CMK (cell line): ENCODE measurements around the gene HOOK1.
"Not testable (repeated sequence)": the region's sequence is repeated elsewhere in the genome, so short reads cannot be mapped to it uniquely, and the experiment has no call there.

Source experiments
- DNase-seq: peaks from one replicate; pipeline ENCODE4 v3.0.0-alpha.2; 2010; ENCODE audit warnings: low read depth

Gene HOOK1

DNA sequence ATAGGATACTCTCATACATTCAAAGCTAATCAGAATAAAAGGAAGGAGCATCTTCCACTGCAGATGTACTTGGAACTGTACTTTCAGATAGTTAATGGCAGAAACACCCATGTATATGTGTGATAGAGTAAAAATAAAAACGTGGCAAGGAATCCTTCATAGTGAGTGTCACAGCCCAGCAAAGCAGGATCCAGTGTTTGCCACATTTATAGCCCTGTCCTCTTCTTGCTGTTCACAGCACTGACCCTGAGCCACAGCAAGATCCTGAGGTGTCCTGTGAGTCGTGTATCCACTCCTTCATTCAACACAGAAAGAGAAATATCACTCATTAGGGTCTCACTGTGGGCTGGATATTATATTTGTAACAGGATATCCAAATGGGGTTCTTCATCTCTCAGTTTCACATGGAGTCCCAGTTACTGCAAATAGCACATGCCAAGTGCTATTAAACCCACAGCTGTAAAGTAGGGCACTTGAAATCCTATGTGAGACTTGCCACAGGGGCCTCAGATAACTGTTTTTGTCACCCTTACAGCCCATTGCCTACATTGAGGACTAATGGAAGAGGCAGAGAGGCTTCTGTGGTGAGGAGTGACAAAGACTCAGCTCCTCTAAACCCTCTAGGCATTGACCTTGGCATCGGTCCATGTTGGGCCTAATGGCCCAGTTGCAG is 70.5 kb downstream of the HOOK1 start:
- no peak for DNase-seq

DNA sequence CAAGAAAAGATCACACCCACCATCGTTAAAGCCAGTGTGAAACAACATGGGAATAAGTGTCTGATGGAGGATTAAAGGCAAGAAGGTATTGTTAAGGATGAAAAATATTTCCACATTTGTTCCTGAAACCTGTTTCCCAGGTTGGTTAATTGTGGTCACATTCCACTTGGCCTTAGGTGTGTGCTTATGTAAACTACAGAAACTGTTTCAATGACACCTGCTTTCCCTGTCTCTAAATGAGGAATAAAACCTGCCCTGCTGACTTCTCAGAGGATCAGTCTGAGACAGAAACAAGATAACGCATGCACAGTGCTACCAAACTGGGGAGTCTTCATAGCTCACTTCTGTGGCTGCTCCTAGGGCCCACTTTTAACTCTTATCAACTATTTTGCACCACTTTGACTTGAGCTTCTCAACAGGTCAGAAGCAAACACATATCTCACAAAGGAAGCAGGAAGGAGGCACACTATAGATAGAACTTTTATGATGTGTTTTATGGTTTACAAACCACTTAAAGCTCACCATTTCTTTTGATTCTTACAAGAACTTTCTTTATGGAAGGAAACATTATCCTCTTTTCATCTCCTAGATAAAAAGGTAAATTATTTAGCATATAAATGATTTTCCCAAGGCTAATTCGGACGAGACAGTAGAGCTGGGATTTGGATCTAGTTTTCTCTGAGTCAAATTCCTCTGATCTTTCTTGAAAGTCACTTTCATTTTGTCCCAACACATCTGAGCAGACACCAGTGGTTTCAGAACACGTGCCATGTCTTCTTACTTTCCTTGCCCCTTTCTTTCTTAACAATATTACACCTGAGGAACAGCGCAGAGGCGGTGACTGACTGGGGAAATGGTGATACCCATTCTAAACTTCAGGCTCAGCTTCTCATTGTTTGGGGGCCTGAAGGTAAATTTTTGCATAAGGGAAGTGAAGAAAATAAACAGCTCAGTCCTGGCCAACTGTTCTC is 78.4 kb downstream of the HOOK1 start:
- no peak for DNase-seq

DNA sequence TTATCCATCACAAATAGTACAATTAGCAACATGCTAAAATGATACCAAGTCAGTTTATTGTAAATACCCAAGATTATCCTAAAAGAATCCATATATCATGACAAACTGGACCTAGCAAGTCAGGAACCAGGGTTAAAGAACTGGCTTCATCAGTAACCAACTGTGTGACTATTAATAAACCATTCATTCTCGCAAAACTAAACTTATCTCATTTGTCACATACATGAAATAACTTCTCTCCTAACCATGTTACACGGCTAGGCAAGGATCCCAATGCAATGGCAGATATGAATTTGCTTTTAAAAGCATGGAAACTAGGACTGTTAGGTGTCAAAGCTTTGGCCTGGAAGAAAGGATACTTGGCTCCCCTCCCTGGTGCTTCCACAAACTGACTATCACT is 82.4 kb downstream of the HOOK1 start:
- DNase-seq = no peak

DNA sequence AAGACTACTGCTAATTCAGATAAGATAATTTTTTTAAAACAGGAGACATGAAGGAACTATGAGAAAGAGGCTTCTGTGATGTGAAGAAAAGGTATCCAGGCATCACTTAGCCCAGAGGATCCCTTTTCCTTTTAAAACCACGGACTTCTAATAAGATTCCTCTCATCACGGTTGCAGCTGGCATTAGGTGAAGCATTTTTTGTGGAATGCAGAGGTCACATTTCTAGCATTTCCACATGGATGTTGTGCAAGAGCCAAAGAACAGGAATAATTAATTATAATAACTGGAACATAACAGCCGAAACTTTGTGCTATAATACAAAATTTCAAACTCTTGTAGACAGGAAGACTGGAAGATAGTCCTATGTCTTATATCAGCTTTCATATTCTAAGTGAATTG is 84.2 kb downstream of the HOOK1 start:
- DNase-seq = no peak

GRCh38 chr1:59900640-59901039 is 85.9 kb downstream of the HOOK1 start:
- DNase-seq = no peak

- no peak for DNase-seq
These were observed 87.1 kb downstream of the HOOK1 start for GRCh38 chr1:59901770-59902388.

- no peak for DNase-seq
These were observed 88.5 kb downstream of the HOOK1 start for GRCh38 chr1:59903141-59903754.

DNA sequence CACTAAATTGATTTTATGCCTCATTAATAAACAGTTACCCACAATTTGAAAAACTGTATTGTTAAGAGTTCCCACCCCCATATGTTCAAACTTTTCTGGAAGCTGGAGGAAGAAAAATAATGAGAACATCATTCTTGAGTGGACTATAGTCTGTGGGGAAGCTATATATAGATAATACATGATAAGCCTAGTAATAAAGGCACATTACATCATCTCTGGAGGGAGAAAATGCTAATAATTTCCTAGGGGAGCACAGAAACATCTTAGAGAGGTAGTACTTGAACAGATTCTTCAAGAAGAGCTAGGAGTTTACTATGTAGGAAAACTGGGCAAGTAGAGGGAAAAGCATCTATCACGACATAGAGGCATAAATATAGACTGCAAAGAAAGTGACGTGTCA is 92.2 kb downstream of the HOOK1 start:
- no peak for DNase-seq

DNA sequence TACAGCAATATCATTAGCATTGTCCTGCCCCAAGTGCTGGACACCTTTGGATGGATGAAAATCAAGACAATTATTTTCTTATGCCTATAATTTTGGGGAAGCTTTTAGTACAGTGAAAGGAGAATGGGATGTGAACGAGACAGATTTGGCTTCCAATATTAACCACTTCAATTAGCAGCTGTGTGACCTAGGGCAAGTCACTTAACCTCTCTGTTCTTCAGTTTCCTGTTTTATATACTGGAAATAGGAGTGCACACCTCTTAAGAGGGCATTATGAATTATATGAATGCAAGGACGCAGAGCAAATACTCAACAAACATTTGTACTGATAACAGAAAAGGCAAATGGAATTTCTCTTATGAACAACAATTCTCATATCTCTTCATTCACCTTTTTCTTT is 93.3 kb downstream of the HOOK1 start:
- DNase-seq = no peak

DNA sequence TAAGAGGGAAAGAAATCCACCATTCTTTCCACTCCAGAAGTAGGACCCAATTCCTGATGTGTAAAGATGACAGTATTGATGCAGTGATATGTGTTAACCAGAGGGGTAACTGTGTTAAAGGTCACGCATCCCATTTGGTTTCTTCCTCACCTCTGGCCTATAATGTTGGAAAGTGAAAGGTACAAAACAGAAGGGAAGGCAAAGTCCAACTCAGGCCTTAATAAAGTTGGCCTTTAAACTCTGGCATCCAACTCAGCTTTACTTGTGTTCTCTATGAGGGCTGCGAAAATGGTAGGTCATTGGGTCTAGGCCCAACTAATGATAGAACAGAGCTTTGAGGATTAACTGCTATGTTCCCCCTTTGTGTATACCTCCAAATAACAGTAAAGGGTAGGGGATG is 93.9 kb downstream of the HOOK1 start:
- DNase-seq = no peak

DNA sequence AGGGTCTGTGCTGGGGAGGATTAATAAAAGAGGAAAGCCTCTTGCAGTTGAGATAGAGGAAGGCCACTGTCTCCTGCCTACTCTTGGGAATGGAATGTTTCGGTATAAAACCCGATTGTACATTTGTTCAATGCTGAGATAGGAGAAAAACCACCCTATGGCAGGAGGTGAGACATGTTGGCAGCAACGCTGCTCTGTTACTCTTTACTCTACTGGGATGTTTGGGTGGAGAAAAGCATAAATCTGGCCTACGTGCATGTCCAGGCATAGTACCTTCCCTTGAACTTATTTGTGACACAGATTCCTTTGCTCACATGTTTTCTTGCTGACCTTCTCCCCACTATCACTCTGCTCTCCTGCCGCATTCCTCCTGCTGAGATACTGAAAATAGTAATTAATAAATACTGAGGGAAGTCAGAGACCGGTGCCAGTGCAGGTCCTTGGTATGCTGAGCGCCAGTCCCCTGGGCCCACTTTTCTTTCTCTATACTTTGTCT is 100.1 kb downstream of the HOOK1 start:
- not testable (repeated sequence) for DNase-seq

GRCh38 chr1:59915516-59915915 is 100.8 kb downstream of the HOOK1 start:
- no peak for DNase-seq

DNA sequence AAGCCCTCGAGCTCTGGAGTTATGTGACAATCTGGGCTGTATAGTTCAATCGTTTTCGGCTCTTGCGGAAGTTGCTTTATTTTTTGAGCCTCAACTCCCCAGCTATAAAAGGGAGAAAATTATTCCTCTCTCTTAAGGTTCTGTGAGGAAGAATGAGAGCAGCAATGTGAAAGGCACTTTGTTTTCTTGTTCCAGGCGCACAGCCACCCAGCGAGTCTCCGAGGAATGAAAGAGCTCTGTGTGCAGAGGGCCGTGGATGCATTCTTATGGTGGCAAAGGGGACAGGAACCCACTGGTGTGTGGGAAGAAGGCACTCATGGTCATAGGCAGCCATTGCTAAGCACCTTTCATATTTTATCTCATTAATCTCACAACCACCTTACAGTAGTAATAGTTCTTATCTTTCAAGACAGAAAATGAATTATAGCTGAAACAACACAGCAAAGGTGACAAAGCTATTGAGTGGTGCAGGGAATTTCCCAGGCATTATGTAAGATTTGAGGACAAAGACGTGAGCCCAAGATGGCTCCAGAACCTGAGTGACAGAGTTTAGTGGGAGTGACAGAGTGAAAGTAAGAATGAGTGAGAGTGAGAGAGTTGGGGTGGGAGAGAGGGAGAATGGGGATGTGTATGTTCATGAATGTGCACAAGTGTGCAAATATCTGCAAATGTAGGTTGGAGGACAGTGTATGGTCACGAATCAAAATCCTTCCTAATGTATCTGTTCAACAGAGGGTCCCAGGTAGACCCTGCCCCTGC is 102.5 kb downstream of the HOOK1 start:
- no peak for DNase-seq

GRCh38 chr1:59917785-59918180 is 103.0 kb downstream of the HOOK1 start:
- DNase-seq = no peak

DNA sequence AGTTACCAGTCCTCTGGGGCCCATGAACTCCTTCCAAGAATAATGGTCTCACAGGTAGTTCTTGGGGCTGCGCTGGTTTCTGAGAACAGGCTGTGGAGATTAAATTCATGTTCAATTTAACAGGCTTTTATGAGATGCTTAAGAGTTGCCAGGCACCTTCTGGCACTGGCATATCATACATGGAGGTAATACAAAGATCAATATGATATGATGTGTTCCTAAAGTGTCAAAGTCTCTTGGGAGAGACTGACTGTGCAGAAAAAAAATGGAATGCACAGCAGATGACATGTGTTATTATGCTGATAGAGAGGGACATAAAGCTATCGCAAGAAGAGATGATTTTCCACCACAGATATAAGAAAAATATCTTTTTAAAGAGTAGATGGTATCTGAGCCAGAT is 105.0 kb downstream of the HOOK1 start:
- no peak for DNase-seq

DNA sequence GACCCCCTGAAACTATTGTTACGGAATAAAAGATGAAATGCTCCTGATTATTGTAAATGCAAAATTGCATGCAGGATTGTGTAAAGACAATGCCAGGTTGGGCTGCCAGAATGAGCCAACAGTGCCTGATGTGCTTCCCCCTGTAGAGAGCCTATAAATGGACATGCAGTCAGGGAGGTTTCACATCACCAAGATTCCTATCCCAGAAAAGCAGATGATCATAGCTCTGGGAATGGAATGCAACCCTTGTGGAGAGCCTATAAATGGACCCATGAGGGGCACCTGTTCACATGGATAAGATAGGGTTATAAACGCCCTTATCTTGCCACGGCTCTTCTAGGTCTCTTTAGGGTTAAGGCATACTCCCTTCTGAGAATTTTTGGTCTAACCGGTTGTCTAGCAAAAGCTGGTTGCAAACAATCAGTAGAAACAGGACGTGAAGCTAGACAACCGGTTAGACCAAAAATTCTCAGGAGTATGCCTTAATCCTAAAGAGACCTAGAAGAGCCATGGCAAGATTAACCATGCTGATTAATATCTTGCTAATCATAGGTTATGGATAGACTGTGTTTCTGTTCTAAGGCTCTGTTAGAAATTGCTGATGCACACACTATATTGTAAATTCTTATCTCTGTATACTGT is 106.6 kb downstream of the HOOK1 start:
- not testable (repeated sequence) for DNase-seq

DNA sequence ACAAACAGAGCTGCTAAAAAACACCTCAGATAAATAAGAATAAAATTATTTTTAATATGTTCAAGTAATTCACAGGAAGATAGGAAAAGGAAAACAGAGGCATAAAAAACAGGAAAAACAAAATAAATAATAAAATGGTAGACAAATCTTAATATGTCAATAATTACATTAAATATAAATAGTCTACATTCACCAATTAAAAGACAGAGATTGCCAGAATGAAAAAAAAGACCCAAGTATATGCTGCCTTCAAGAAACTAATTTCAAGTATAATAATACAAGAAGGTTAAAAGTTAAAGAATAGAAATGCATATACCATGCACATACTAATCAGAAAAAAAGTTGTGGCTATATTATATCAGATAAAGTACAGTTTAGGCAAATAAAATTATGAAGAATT is 109.9 kb downstream of the HOOK1 start:
- DNase-seq = no peak
